SK-N-DZ (cell line): Measurements from ENCODE around the gene RFFL.
A peak's percentile ranks its signal among the peaks of the same experiment; 100 is the strongest.
"Not testable (repeated sequence)": the region's sequence is repeated elsewhere in the genome, so short reads cannot be mapped to it uniquely, and the experiment has no call there.

Experiments
- DNase-seq: peaks from one replicate; pipeline ENCODE4 v3.0.0-alpha.2; 2015; ENCODE audit warnings: low spot score

The RFFL gene

DNA sequence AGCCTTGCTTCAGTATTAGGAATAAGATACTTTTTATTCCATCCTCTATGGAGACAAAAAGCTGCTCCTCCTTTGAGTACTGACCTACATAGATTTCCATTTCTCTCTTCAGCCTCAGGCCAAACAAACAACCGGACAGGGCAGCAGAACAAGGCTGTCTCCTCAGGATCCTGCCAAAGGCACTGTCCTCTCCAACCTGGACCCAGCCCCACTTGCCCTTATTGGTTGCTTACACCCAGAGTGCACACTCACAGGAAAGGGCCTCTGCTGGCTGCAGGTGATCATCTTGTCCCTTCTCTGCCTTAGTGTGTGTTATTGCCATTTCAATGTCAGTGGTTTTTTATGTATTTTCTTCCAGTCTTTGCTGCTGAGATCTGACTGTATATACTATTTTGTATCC is 56.5 kb downstream of the RFFL start:
- no peak for DNase-seq

DNA sequence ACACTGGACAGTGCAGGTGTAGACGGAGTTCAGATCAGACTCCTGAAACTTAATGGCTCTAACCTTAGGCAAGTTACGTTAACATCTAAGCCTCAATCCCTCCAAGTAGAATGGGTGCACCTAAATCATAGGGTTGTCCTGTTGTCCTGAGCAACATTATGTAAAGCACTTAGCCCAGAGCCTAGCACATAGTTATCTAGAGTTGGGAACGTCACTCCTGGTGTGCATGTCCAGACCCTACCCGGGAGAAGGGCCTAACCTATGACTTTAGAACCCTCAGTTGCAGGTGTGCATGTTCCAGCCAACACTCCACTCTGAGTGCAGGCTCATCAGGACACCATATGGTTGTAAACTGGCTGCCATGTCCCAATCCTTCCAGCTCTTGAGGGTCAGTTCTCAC is 57.2 kb downstream of the RFFL start:
- DNase-seq = no peak

DNA sequence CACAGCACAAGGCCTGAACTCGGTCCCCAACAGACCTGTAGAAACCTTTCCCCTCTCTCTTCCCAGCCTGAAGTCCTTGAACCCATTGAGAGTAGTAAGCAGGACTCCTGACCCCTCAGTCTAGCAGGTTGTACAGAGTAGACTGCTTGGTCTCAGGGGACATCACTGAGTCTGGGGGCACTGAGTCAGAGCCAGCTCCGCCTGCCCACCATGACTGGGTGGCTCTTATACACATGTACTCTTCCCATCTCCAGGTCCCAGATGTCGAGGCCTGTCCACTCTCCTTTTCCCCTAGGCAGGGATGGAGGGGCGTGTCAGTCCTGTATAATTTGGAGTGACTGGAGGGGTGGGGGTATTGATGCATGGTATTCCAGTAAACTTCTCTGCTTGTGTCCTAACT is 59.7 kb downstream of the RFFL start:
- no peak for DNase-seq

DNA sequence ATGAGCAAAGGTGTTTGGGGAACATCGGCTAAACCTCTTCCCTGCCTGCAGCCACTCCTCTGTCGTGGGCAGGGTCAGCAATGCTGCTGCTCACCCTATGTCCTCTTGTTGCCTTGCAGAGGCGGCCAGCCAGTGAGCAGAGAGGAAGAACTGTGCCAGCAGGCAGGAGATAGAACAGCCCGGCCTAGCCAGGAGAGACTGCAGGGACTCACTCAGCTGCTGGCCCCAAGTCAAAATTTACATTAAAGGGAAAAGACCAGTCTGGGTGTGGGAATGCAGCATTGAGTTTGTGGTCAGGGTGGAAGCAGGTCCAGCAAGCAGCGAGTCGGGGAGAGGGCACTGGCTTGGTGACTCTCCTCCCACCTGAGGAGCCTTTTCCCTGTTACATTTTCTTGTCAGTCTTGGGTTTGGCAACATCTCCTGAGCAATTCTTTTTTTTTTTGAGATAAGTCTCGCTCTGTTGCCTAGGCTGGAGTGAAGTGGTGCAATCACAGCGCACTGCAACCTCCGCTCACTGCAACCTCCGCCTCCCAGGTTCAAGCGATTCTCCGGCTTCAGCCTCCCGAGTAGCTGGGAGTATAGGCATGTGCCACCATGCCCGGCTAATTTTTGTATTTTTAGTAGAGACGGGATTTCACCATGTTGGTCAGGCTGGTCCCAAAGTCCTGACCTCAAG is 60.5 kb downstream of the RFFL start:
- no peak for DNase-seq

DNA sequence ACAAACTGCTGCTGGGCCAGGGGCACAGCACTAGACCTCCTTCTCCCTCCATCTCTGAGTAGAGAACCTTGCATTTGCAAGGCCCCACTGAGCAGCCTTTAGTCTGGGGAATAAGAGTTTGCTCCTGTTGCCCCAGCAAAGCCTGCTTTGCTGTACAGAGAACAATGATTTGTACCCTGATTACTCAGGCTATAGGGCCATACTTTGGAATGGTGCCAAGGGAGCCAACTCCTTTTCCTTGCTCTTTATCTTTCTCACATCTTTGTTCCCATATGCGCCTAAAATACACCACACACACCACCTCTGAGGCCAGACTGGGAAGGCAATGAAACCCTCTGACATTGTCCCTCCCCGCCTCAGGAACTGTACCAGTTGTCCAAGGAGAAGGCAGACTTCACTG is 62.0 kb downstream of the RFFL start:
- no peak for DNase-seq

DNA sequence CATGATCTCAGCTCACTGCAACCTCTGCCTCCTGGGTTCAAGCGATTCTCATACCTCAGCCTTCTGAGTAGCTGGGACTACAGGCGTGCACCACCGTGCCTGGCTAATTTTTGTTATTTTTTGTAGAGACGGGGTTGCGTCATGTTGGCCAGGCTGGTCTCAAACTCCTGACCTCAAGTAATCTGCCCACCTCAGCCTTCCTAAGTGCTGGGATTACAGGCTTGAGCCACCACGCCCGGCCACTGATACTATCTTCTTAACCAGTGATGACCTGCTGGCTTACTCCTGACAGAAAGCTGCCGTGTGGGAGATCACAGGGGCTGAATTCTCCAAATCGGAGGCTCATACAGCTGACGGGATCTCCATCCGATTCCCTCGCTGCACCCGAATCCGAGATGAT is 62.5 kb downstream of the RFFL start:
- not testable (repeated sequence) for DNase-seq

DNA sequence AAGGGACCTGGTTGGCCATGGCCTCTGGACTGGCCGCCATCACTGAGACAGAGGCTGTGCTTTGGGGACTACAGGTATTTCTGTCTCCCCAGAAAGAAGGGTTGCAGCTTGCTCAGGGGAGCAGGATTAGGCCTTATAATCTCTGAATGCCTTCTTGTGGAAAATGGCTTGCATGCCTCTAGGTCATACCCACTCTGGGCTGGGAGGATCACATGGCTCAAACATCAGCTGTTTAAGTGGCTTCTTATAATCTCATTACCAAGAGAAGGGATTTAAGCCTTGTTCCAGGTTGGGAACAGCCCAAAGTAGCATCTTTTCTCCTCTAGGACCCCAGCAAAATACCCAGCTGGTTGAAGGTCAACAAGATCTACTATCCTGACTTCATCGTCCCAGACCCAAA is 64.1 kb downstream of the RFFL start:
- no peak for DNase-seq

DNA sequence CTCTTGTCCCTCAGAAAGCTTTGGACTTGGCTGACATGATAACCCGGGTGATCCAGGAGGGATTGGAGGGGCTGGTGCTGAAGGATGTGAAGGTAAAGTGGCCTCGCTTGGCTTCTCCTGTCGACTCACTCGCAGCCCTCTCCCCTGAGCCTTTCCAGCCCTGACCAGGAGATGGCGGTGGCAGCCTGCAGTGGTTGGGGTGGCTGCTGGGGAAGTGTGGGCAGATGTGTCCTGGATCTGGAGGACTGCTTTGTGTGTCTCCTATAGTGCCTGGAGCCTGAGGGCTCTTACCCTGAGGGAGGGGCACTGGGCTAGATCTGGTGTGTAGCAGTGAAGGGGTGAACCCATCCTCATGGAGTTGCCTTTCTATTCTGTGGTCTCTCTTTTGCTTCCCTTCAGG is 65.3 kb downstream of the RFFL start:
- peak; percentile 20 for DNase-seq

DNA sequence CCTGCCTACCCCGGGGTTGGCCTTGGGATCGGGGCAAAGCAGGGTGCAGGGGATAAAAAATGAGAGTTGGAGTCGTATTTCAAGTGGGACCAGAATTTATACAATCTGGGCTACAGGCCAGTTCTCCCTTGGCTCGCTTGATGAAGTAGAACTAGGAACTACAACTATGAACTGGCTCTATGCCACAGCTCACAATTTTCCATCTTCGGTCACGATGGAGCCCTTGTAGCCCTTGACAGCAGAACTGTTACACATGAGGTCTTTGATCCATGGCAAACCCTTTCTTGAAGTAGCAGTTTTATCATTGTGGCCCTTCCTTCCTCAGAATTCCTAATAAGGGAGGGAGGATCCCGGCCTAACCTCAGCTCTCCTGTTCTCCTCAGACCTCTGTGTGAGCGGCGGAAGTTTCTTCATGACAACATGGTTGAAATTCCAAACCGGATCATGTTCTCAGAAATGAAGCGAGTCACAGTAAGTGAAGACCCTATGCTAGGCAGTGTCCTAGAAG is 66.1 kb downstream of the RFFL start:
- DNase-seq = no peak

DNA sequence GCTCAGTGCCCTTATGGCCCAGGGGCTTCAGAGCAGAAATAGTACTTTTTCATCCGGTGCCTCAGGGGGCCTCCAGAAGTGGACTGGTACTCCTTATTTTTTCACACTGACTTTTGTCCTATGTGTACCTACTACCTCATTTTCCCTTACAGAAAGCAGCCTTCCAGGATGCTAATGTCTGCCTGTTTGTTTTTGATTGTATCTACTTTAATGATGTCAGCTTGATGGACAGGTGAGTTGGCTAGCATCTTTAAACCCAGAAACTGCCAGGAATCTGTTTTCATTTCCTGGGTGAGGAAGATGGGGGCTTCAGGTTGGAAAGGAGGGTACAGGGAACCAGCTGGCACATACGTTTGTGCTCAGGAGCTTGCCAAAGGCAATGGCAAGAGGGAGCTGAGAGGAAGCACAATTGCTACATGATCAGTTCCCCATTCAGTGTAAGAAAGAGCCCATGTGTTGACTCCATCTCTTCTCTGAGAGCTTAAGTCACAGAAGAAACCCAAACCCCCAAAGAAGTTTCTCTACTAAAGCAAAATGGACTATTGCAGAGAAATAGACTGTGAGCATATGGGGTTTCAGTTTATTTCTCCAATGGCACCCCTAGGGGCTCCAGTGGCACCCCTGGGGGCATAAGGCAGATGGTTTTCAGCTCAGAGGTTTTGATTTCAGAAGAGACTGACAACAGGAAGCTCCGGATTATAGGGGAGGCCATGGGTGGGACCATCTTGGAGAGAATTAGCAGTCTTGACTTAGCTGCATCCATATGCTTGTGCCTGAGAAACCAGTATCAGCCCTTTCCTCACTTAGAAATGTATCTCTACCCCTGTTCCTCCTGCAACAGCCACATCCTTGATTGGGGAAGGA is 66.9 kb downstream of the RFFL start:
- no peak for DNase-seq

DNA sequence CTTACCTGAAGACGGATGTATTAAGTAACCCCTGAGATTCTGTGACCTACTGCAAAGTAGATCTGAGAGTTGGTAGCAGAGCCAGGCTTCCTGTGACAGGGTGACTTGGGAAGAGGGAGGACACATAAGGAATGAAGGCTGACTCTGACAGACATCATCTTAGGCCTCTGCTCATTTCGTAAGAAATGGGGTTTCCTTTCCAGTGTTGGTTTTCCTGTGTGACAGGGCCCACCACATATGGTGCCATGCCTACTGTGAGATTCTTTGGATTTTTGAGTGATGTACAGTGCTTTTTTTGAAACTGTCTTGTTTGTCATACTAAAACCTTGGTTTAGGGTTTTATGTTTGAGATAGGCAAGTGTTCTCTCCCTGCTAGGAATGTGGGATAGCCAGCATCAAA is 70.5 kb downstream of the RFFL start:
- DNase-seq = no peak

DNA sequence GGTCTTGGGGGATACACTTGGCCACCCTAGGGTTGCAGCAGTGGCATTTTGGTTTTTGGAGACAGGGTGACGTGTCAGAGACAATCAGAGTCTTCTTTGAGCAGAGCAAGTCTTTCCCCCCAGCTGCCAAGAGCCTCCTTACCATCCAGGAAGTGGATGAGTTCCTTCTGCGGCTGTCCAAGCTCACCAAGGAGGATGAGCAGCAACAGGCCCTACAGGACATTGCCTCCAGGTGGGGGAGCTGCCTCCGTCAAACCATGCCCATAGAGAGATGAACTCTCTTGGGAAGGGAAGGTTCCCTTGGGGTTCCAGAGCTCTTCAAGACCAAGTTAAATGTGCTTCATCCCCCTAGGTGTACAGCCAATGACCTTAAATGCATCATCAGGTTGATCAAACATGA is 71.9 kb downstream of the RFFL start:
- no peak for DNase-seq

DNA sequence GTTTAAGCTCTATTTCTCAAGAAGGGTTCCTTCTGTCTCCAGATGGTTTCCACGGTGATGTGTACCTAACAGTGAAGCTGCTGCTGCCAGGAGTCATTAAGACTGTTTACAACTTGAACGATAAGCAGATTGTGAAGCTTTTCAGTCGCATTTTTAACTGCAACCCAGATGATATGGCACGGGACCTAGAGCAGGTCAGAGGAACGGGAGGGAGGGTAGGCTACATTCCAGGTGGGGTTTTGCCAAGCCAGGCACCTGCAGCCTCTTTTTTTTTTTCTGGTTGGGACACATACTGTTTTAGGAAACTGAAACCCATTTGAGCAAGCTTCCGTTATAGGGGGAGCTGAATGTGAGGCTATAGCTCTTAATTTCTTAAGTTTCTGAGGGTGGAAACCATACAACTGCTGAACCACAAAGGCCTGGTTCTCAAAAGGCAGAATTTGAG is 72.6 kb downstream of the RFFL start:
- no peak for DNase-seq

DNA sequence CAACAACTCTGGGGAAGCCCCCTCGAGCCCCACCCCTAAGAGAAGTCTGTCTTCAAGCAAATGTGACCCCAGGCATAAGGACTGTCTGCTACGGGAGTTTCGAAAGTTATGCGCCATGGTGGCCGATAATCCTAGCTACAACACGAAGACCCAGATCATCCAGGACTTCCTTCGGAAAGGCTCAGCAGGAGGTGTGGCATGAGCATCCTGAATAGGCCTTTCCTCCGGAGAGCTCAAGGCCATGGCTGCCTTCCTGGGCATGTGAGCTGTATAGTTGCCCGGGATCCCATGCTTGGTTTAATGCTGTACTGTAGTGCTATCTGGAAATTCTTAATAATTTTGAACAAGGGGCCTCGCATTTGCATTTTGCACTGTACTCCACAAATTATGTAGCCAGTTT is 74.0 kb downstream of the RFFL start:
- DNase-seq = no peak

DNA sequence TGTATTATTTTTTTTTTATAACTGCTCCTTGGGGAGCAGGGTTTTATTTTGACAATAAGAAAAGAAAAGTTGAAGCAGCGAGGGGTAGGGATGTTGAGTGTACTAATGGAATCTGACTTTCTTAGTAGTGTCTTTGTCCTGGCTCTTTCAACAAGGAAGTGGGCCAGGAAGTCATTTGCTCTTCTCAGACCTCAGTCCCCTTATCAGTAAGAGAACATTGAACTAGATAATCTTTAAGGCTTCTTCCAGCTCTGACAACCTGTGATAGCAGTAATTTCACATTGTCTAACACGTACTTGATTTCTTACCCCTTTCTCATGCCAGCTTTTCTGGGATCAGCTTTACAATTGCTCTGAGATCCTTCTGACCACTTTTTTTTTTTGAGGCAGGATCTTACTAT is 74.9 kb downstream of the RFFL start:
- no peak for DNase-seq

DNA sequence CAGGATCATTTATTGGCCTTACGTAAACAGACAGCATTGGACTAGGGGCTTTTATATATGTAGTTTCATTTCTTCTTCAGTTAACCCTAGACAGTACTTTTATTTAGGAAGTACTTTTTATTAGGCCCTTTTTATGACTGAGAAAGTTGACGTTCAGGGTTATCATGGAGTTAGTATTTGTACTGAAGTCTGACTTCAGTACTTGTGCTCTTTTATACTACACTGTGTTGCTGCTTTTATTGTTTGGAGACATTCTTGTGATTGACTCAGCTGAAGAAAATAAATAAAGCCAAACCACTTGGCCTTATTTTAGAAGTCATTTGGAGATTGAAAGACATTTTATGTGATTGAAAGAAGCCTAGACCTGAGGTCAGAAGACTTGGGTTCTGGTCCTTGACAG is 76.3 kb downstream of the RFFL start:
- DNase-seq = no peak

DNA sequence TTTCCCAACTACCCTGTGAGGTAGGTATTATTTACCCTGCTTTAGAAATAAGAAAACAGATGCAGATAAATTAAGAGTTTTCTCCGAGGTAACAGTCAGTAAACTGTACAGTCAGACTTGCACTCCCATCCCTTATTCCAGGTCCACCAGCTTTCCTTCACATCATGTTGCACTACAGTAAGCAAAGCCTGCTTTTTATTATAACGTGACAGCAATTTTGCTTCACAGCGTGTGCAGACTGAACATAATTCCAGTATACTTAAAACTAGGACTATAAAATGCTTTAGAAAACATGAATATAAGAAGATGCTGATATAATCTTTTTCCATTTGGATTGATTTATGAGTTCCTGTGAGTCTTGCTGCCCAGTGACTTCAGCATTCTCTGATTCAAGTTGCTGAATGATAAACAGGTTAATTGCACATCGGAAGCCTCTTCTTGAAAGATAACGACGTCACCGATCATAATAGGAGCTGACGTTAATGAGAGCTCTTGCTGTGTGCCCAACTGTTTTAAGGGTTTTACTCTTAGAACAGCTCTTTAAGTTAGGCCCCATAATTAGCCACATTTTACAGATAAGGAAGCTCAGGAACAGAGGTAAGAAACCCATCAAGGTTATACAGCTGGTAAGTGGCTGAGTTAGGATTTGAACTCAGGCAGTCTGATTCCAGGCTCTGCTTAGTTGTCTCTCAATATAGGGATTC is 81.8 kb downstream of the RFFL start:
- DNase-seq = peak; percentile 63

DNA sequence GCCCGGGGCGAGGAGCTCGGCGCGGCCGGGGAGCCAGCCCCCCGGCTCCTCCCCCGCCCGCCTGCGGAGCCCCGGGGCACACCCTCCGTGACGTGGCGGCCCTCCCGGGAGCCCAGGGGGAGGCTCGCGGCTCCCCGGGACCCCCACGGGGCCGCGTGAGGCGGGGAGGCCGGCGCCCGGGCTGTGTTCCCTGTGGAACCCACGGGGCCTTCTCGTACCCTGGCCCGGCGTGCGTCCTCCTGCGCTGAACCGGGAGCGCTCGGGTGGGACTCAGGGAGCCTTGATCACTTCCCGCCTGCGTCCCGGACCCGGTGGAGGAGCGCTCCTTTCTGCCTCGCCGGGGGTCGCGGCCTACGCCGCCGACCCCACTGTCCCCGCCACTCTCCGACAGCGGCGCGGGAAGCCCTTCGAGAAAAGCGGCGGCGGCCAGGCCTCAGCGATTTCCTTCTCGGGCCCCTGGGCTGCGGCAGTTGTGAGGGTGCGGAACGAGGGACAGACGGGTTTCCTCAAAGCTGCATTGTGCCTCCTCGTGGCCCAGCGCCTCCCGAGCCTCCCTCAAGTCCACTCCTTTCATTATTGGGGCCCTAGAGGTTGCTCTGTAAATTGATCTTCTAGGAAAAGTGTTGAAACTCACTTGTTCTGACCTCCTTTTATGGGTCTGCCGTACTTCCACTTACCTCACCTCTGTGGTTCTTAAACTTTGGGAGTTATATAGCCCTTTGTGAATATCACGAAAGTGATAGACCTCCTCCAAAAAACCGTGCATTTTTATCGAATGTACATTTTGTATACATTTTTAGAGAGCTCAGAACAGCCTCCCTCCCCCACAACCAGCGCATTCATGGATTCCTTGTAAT is 82.6 kb downstream of the RFFL start:
- DNase-seq = peak; percentile 83

DNA sequence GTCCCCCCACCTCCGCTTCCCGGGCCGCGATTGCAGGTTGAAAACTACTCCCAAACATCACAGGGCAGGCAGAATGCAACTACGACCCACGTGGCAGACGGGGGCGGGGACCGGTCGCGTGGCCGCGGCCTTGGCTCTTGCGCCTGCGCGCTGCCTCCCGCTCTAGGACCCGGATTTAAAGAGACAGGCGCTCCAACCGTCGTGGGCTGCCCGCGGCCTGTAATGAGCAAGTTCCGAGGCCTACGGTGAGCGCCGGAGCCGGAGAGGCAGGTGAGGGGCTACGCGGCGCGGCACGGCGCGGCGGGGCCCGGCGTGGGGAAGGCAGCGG is 83.2 kb downstream of the RFFL start, which contains the start of gene LIG3:
TSS of gene LIG3 (plus strand) at position 160 of the 328 bp plus-strand sequence. CDS start 2,494 bp downstream, outside the sequence.
- DNase-seq = peak; percentile 93

DNA sequence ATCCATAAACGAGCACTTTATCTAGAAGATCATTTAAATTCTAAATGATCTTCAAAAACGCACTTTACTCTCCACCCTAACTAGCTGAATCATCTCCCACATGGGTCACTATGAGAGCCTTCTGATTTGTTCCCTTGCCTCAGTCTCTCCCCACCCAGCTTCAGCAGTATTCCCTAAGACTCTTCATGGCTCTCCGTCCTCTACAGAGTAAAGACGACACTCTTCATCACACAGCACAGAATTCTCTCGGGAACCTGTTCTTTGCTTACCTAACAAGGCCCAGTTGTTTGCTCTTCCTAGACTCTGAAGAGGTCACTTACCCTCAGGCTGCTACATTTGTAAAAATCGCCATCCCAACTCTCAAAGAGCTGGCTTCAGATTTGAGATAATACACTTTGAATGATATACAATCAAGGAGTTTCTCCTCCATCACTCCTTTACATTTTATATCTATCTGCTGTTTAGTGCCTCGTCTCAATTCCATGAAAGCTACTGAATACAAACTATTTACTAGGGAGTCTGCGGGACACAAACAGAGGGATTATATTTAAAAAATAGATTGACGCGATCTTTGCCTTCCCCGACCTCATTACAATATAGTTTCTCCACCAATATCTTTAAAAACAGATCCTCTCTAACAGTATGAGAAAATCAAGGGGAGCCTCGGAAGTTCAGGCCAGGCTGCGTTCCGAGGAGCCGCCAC is 83.7 kb downstream of the RFFL start:
- peak; percentile 29 for DNase-seq

DNA sequence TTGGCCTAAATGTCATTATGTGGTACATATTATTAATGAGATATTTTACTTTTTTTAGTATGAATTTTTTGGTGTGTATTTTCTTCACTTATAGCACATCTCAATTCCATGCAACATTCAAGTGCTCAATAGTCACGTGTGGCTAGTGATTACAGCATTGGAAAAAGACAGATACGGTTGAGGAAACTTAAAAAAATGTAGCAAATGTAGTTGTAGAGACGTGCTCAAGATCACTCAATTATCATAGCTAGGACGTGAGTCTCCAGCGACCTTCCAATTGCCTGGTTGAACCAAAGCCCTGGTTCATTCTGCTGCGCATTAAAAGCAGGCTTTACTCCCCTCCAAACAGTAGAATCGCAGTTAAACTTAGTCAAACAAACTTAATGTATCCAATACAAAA is 84.4 kb downstream of the RFFL start:
- DNase-seq = no peak
